Activated B cell treated with CpG ODN at 0.5 μM for 24 hours (primary cell): Measurements from ENCODE around the gene RBM38. TPM values are rescaled to one million over a fixed set of nuclear protein-coding genes. Genes with fewer than 3 reads are reported as not detected.

Source experiments
- ATAC-seq: fragments of 200-7000 bp; cut with Tn5 transposase; one replicate; pipeline ENCODE4 v1.10.0; 2021; ENCODE audit warnings: low read depth, mild to moderate bottlenecking, moderate library complexity
- CTCF ChIA-PET: fragments of 350-600 bp; sonication (Branson Sonifier 250); formaldehyde crosslinking; loops from one replicate; lab custom pipeline; 2021; ENCODE audit warnings: antibody characterized with exemption; lab: Charles Lee
- POLR2A ChIA-PET: fragments of 350-600 bp; sonication (Branson Sonifier 250); formaldehyde crosslinking; loops from one replicate; lab custom pipeline; 2021; ENCODE audit warnings: antibody characterized with exemption; lab: Charles Lee
- DNase-seq: peaks from one replicate; pipeline ENCODE4 v3.0.0; 2022
- H3K27ac Mint-ChIP-seq: one replicate; pipeline ENCODE4 v1.8.0; 2020; ENCODE audit warnings: mixed read lengths
- H3K27me3 Mint-ChIP-seq: one replicate; pipeline ENCODE4 v1.8.0; 2021; ENCODE audit warnings: mixed read lengths
- H3K36me3 Mint-ChIP-seq: one replicate; pipeline ENCODE4 v1.8.0; 2021; ENCODE audit warnings: low read depth, mixed read lengths
- H3K4me1 Mint-ChIP-seq: one replicate; pipeline ENCODE4 v1.8.0; 2021; ENCODE audit warnings: mixed read lengths
- H3K4me3 Mint-ChIP-seq: one replicate; pipeline ENCODE4 v1.8.0; 2020; ENCODE audit warnings: mild to moderate bottlenecking, mixed read lengths
- H3K9me3 Mint-ChIP-seq: one replicate; pipeline ENCODE4 v1.8.0; 2020; ENCODE audit warnings: mixed read lengths
- CTCF ChIP-seq: fragments of 200-600 bp; IDR thresholded peaks from one replicate; pipeline ENCODE4 v1.8.0; 2022; ENCODE audit warnings: antibody characterized with exemption, mild to moderate bottlenecking
- intact Hi-C: fragments of 100-400 bp; cut with micrococcal nuclease; formaldehyde crosslinking; loops from one replicate; pipeline ENCODE4 v1.15.1; 2024
- total RNA-seq: library from RNA; stranded (reverse); gene quantifications from 2 replicates; pipeline ENCODE4 v1.2.3, GENCODE V29; 2022

The RBM38 gene
- total RNA-seq, 1 donor from 2014 or later, result 69.6 TPM

GRCh38 chr20:57443349-57444265 is 52.4 kb downstream of the RBM38 start:
- Mint-ChIP-seq H3K4me1 (peaks cover 12% of the 10 kb centered on the region), H3K27me3 (no peaks in the 10 kb centered on the region), H3K36me3 (no peaks in the 10 kb centered on the region), H3K4me3 (no peak overlapping the region), H3K9me3 (no peaks in the 10 kb centered on the region), H3K27ac (no peak overlapping the region)
- POLR2A ChIA-PET, result interaction anchor here (0.6 to 1.4 kb wide), 2 partner anchors 9 to 64 kb away, joined by 3 read pairs; no protein-coding TSS in a partner anchor
- intact Hi-C loops, result no loop called here
- TF ChIP-seq CTCF, result no peak
- no peak for ATAC-seq
- DNase-seq, result no peak
- CTCF ChIA-PET, result no interaction called here

- no peak for ATAC-seq
- no peak for TF ChIP-seq CTCF
- peaks cover 21% of the 10 kb centered on the region for H3K4me1 Mint-ChIP-seq
- H3K27ac Mint-ChIP-seq, result no peak overlapping the region
- no peaks in the 10 kb centered on the region for H3K36me3 Mint-ChIP-seq
- H3K4me3 Mint-ChIP-seq, result no peak overlapping the region
- DNase-seq, result no peak
- ChIA-PET CTCF (no interaction called here), POLR2A (interaction anchor here (0.6 to 1.4 kb wide), 2 partner anchors 10 to 64 kb away, joined by 3 read pairs; no protein-coding TSS in a partner anchor)
- no peaks in the 10 kb centered on the region for H3K9me3 Mint-ChIP-seq
- H3K27me3 Mint-ChIP-seq, result no peaks in the 10 kb centered on the region
- intact Hi-C loops, result no loop called here
These were observed 53.3 kb downstream of the RBM38 start for GRCh38 chr20:57444394-57445048.

DNA sequence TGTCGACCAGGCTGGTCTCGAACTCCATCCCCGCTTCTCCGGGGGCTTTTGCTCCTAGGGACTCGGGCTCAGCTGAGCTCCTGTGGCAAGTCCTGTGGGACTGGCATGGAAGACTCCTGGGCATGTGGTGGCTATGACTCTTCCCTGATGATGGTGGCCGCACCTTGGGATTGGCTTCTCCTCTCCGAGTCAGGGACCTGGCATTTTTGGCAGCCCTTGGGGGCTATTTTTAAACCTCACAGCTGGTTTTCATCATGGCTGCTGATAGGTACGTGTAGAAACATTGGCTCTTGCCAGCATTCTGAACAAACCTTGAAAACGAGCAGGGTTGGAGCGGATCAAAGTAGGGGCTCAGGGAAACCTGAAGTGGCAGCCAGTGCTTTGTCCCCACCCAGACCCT is 54.1 kb downstream of the RBM38 start:
- DNase-seq (no peak), ATAC-seq (no peak)
- POLR2A ChIA-PET, result interaction anchor here (0.7 kb wide), 1 partner anchor 29 kb away, joined by 3 read pairs; no protein-coding TSS in a partner anchor
- Mint-ChIP-seq H3K4me3 (no peak overlapping the region), H3K9me3 (no peaks in the 10 kb centered on the region), H3K27ac (peak overlapping the region; percentile 41), H3K27me3 (no peaks in the 10 kb centered on the region), H3K4me1 (peaks cover 25% of the 10 kb centered on the region), H3K36me3 (no peaks in the 10 kb centered on the region)
- intact Hi-C loops, result no loop called here
- CTCF ChIA-PET, result interaction anchor here (1.2 kb wide), 1 partner anchor 10 kb away, joined by 5 read pairs; no protein-coding TSS in a partner anchor
- TF ChIP-seq CTCF, result no peak

- peaks cover 30% of the 10 kb centered on the region for H3K4me1 Mint-ChIP-seq
- POLR2A ChIA-PET, result interaction anchor here (0.7 kb wide), 1 partner anchor 29 kb away, joined by 3 read pairs; no protein-coding TSS in a partner anchor
- no peaks in the 10 kb centered on the region for H3K9me3 Mint-ChIP-seq
- no peak for TF ChIP-seq CTCF
- no peak overlapping the region for H3K4me3 Mint-ChIP-seq
- DNase-seq, result no peak
- no peaks in the 10 kb centered on the region for H3K36me3 Mint-ChIP-seq
- no peak overlapping the region for H3K27ac Mint-ChIP-seq
- no peak for ATAC-seq
- intact Hi-C loops, result no loop called here
- CTCF ChIA-PET, result interaction anchor here (1.2 kb wide), 1 partner anchor 10 kb away, joined by 5 read pairs; no protein-coding TSS in a partner anchor
- H3K27me3 Mint-ChIP-seq, result no peaks in the 10 kb centered on the region
These were observed 54.6 kb downstream of the RBM38 start for GRCh38 chr20:57445774-57446173.
